NCI-H2029 (cell line): ENCODE measurements around the gene MLC1.

Experiments used
- DNase-seq: peaks from one replicate; lab custom pipeline; 2025; lab: John Stamatoyannopoulos, UW

MLC1 gene

GRCh38 chr22:50085211-50085972 is at the start of gene MLC1:
MLC1 (minus strand) TSS chr22:50085426; CDS start chr22:50084902, 524 bp downstream.
- no peak for DNase-seq

- no peak for DNase-seq
Observed at GRCh38 chr22:50134481-50134880, 49.3 kb upstream of the MLC1 start.

GRCh38 chr22:50131894-50132293 is 46.7 kb upstream of the MLC1 start:
- no peak for DNase-seq

GRCh38 chr22:50129121-50129736 is 44.0 kb upstream of the MLC1 start:
- peak; percentile 17 for DNase-seq

DNA sequence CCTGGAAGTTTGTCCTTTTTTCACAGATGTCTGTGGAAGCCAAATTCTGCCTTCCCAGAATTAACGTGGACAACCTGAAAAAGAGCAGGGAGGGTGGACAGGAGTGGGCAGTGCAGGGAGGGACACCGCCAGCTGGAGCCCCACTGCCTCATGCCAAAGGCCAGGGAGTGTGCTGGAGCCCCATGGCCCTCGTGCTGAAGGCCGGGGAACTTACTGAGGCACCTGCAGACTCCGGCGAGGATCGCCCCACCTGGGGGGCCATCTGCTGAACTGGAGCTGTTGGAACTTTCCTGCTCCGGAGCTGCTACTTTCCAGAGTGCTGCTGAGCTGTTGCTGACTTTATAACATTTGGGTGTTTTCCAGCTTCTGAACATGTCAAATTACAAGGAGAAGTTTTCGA is 39.8 kb upstream of the MLC1 start:
- no peak for DNase-seq

DNA sequence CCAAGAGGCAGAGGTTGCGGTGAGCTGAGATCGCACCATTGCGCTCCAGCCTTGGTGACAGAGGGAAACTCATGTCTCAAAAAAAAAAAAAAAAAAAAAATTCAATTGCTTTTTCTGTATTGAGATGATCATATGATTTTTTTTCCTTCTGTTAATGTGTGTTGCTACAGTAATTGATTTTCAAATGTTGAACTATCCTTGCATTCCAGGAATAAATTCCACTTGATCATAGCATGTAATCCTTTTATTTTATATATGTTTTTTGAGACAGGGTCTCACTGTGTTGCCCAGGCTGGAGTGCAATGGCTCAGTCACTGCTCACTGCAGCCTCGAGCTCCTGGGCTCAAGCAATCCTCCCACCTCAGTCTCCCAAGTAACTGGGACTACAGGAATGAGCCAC is 37.9 kb upstream of the MLC1 start:
- no peak for DNase-seq

DNA sequence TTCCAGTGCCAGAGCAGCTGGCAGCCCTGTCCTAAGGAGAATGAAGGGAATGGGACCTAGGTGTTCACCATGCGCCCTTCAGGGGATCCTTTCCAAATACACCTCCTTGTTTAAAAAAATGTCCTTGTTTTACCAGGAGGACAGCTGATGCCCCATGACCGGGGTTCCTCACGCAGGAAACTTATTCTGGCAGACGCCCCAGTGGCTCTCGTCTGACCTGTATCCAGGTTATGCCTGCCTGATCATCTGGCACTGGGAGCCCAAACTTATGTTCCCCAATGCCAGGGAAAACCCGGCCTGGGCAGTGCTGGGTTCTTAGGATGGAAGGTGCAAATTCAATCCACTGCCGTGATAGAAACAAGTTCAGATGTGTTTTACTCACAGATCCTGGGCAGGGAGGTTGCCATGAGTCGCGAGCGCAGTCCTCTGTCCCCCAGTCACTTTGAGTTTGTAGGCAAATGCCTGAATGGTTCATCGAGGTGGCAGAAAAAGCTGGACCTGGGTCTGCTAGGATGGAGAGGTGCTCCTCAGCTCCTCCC is 36.0 kb upstream of the MLC1 start:
- no peak for DNase-seq

DNA sequence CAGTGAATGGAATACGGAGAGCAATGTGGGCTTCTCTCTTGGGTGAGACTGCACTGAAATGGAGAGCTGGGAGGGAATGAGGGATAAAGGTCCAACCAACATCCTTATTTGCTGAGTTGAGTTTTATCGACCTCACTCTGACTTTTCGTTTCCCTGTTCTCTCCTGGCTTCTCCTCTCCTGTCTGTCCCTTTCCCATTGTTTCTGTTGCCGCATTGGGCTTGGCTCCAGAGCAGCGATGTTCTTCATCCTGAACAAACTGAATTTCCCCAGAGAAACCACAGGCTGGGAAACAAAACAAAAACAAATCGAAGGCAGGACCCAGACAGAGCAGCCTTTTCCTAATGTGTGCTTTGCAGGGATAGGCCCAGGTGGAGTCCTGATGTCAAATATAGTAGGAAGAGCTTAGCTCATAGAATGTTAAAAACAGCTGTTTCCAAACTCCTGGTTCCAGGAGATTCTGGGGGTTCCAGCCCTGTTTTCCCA is 34.6 kb upstream of the MLC1 start:
- no peak for DNase-seq

GRCh38 chr22:50119169-50119767 is 34.0 kb upstream of the MLC1 start:
- no peak for DNase-seq

DNA sequence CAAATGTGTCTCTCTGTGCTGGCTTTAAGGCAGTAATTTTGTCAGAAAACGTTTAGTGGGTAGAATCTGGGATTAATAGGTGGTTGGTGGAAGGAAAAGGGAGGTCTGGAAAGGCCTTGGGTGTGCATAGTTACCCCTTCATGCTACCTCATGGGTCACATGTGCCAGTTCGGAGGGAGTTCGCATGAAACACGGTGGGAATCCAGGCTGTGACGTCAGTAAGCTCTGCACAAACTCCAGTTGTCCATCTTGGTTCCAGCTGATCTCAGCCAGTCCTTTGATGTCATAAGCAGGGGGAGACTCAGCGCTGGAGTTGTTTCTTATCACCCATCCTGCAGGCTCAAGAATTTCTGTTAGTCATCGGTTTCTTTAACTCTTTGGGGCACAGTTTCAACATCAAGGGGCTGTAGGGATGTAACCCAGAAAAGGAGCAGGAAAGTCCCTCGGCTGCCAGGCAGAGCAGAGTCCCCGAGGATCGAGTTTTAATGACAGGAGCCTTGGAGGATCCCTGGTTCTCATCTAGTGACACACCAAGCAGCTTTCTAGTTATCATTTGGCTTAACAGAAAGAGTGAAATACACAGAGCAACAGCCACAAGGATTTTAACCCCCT is 33.4 kb upstream of the MLC1 start:
- no peak for DNase-seq

- DNase-seq: no peak
Observed at GRCh38 chr22:50118129-50118528, 32.9 kb upstream of the MLC1 start.

DNA sequence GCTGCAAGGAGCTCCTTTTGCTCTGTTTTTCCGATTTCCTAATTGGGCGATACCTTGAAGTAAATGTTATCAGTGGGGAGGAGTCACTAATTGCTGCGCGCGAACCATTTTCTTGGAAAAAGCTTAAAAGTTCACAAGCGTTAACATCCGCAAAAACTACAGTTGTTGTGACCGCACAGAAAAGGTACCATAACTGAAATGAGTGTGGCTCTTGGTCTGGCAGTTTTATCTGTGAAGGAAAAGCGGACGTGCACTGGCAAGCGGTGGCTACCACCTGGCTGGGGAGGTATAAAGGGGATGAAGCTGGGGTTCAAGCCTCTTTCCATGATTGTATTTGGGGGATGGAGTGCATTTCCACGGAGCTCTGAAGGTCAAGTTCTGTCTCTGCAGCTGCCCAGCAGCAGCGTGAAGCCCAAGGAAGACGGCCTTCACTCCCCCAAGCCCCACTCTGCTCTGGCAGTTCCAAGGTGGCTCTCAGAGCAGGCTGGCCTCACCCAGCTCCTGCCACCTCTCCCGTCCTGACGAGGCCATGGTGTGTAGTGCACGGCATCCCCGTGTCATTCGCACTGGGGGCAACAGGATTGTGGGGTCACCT is 32.0 kb upstream of the MLC1 start:
- no peak for DNase-seq

DNA sequence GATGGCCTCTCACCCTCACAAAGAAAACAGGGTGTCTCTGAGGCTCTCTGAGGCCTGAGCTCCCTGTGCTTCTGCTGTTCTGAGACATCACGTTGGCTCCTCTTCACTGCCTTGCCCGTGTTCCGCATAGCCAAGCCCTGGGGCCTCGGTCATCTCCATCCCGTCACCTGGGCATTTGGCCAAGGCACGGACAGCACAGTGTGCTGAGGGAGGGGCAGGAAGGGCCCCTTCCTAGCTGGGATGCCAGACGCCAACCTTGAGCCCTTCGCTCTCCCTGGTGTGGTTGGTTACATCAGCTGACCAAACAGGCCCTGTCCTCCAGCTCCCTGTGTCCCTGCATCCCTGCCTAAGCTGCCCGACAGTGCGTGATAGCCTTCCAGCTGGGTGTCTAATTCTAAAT is 30.5 kb upstream of the MLC1 start:
- no peak for DNase-seq

- DNase-seq: no peak
Observed at GRCh38 chr22:50114221-50115021, 29.2 kb upstream of the MLC1 start.

- no peak for DNase-seq
Observed at GRCh38 chr22:50112151-50113118, 27.2 kb upstream of the MLC1 start.

- no peak for DNase-seq
Observed at GRCh38 chr22:50111056-50111455, 25.8 kb upstream of the MLC1 start.

DNA sequence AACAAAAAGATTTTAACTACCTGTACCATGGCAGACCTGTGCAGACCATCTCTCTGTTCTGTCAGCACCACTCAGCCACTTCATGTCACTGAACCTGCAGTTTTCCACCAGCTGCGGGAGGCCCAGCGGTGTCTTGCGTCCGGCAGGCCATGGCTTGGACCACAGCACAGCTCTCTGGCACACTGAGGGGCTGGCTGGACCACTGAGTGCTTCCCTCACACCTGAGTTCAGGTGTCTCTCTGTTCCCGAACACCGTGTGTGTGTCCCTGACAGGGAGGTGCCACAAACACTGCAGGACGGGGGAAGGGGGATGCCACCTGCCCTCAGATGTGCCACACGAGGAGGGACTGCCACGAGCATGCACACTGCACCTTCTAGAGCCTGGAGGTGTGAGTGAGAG is 22.3 kb upstream of the MLC1 start:
- DNase-seq: no peak

DNA sequence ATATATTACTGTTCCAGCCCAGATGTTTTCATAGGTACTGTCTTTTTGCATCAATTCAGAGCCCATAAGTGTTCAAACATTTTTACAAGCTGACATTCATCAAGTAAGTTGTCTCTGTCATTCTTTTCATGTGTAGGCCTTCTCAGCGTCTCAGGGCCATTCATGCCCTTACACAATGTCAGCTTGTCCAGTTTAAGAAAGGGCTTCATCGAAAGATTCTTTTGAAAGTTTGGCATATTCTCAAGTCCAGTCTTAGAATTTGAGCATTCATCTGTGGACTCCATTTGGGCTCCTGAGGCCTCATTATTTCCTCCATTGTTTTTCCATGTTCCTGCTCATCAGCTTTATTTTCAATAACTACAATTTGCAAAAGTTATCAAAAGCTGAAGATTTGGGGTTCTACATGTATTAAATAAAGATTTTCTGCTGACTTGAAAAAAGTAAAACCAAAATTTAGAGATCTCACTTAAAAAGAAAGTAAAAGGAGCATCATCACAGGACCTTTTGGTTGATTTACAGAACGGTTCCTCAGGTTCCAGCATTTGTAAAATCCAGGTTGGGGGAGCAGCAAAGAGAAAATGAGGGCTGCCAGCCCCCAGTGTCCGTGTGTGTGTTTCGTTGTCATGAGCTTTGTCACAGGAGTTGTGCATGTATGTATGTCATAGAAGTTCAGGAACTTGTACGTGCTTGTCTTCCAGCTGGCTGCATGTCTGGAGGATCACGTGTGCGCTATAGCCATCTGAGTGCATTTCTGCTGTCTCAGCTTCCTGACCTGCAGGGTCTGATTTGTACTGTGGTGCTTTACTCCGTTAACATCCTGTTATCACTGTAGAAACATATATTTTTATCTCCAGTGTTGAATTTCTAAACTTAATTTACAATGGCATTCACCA is 20.2 kb upstream of the MLC1 start:
- no peak for DNase-seq

GRCh38 chr22:50104141-50104544 is 18.9 kb upstream of the MLC1 start:
- no peak for DNase-seq
